DMS79 (cell line): ENCODE measurements around the gene PROS1.
"Not testable (repeated sequence)": the region's sequence is repeated elsewhere in the genome, so short reads cannot be mapped to it uniquely, and the experiment has no call there.

Source experiments
- DNase-seq: peaks from one replicate; lab custom pipeline; 2025; lab: John Stamatoyannopoulos, UW

PROS1 gene

DNA sequence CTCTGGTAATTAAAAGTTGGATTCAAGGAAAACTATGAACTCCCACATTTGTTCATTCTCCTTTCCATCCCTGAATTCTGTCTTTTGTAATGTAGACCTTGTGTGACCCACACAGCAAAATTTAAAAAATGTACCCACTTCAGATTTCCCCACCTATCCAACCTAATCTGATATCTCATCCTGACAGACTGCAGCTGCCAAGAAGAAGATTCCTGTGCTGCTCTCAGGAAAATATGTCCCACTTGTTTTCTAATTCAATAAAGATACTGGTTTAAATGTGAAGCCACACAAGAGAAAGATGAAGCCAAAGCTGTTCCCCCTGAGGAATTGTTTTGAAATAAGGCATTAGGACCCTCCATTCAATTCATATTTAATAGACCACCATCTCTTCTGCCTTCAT, 100.3 kb downstream of the PROS1 start:
- not testable (repeated sequence) for DNase-seq

DNA sequence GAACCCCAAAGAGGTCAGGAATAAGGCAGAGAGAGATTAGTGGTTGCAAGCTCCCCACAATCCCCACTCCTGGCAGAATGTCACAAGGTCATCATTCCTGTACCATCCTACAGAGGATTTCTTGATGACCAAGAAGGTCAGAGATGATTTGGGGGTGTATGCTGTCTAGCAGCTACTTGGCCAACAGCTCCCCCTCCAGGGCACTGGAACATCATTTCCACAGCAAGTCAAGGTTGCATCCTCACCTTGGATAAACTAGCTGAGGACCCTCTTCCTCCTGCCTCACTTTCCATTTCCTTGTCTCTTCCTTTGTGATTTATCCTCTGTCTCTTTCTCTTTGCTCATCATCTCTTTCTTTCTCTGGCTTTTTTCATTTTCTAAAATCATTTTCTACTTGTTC, 106.3 kb downstream of the PROS1 start:
- DNase-seq, result no peak

DNA sequence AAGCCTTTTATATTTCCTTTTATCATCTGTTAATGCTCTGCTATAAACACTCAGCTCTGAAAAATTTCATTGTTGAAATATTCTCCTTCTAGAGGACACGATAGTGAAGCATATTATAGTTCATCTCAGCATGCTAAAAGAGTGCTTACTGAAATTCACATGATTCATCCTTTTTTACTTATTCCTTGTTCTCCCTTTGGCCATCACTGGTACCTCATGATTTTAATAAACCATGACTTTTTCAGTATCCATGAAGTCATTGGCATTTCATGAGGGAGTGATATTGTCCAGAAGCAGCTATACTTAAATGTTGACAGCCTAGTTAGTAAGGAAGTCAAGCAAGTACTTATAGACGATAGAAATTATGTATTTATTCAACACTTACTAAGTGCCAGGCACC, 112.7 kb downstream of the PROS1 start:
- no peak for DNase-seq

DNA sequence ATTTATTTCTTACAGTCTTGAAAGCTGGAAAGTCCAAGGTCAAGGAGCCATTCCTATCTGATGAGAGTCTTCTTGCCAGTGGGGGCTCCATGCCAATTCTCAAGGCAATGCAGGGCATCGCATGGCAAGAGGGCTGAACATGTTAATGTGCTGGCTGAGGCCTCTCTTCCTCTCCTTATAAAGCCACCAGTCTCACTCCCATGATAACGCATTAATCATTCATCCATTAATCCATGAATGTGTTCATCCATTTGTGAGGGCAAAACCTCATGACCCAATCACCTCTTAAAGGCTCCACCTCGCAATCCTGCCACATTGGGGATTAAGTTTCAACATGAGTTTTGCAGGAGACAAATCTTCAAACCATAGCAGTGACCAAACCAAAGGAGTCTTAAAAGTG, 118.3 kb downstream of the PROS1 start:
- DNase-seq, result no peak

DNA sequence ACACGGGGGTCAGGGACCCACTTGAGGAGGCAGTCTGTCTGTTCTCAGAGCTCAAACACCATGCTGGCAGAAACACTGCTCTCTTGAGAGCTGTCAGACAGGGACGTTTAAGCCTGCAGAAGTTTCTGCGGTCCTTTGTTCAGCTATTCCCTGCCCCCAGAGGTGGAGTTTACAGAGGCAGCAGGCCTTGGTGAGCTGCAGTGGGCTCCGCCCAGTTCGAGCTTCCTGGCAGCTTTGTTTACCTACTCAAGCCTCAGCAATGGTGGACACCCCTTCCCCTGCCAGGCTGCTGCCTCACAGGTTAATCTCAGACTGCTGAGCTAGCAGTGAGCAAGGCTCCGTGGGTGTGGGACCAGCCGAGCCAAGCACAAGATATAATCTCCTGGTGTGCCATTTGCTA, 121.5 kb downstream of the PROS1 start:
- DNase-seq, result not testable (repeated sequence)

DNA sequence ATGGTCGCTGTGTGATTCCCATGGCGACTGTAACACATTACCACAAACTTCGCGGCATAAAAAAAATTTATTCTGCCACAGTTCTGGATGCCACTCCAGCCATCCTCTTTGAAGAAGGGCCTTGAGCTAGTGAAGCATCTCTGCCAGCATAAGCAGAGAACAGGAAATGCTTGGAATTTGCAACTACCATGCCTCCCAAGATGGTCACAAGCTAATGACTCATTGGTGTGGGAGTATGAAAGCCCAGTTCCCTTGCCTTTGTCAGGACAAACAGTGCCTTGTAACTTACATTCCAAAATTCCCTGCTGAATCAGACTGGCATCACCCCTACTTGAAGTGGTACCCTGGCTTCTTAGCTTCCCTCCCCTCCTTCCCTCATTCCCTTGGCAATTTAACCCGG, 129.7 kb downstream of the PROS1 start:
- no peak for DNase-seq

DNA sequence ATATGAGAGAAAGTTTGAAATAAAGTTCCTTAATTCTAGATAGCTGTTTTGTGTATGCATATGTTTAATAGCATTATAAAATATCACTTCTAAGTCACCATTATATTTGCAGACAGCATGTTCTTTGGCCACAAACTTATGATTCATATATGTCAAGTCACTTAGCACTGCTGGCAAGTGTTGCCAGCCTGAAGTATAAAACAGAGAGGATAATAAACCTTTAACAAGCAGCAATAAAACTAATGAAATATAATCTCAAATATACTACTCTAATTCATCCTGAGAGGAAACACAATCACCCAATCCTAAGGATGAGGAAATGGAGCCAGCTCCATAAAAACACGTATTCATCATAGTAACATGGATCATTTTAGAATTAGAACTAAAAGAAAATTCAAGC, 134.5 kb downstream of the PROS1 start:
- not testable (repeated sequence) for DNase-seq
